Muscle of leg (tissue), 11 donors: ENCODE measurements around the gene ELAVL1. TPM values are rescaled to one million over a fixed set of nuclear protein-coding genes. Genes with fewer than 3 reads are reported as not detected.
A peak's percentile ranks its signal among the peaks of the same experiment; 100 is the strongest.
"Not testable (repeated sequence)": the region's sequence is repeated elsewhere in the genome, so short reads cannot be mapped to it uniquely, and the experiment has no call there.

ENCODE experiments used
- DNase-seq: peaks from one replicate; pipeline ENCODE4 v3.0.0; 2013
- H3K27ac ChIP-seq: one replicate; pipeline ENCODE4 v1.5.1; 2013; ENCODE audit warnings: mild to moderate bottlenecking, low read length, control low read depth
- H3K27me3 ChIP-seq: one replicate; pipeline ENCODE4 v1.6.1; 2013; ENCODE audit warnings: low read length; ENCODE audit not compliant: control insufficient read depth, insufficient read depth
- H3K36me3 ChIP-seq: one replicate; pipeline ENCODE4 v1.6.1; 2013; ENCODE audit warnings: low read length; ENCODE audit not compliant: control insufficient read depth, insufficient read depth
- H3K4me1 ChIP-seq: one replicate; pipeline ENCODE4 v1.6.1; 2013; ENCODE audit warnings: low read length; ENCODE audit not compliant: control insufficient read depth, insufficient read depth
- H3K4me3 ChIP-seq: one replicate; pipeline ENCODE4 v1.5.1; 2013; ENCODE audit warnings: low read length, control low read depth
- H3K9me3 ChIP-seq: replicated peaks from 2 replicates; pipeline ENCODE4 v1.6.1; 2013; ENCODE audit warnings: low read depth, low read length; ENCODE audit not compliant: control insufficient read depth
- WGBS: methylation state at CpG from one replicate; pipeline ENCODE4 v1.1.5; 2013; ENCODE audit warnings: missing lambda C conversion rate; ENCODE audit not compliant: insufficient coverage; 5-methylcytosine and 5-hydroxymethylcytosine counted together
- polyA plus RNA-seq, 8 donors: library from polyadenylated mRNA; unstranded; fragments of 120-200 nt; gene quantifications; one replicate each; pipeline versions ENCODE4 v1.2.1 to v1.2.3, GENCODE V29; 2013; ENCODE audit warnings: inconsistent platforms in 1 of 8, low replicate concordance in 1 of 8; ENCODE audit not compliant: insufficient read length in 8 of 8, insufficient read depth in 1 of 8
- total RNA-seq: library from RNA; stranded (reverse); fragments of 120-200 nt; gene quantifications from one replicate; pipeline ENCODE4 v1.2.4, GENCODE V29; 2013

The ELAVL1 gene
- total and polyA plus RNA-seq, 9 donors: 36.7 to 67.4 (median 56.7) TPM

- Histone ChIP-seq H3K9me3 (no peaks in the 10 kb centered on the region), H3K4me3 (no peak overlapping the region), H3K36me3 (no peaks in the 10 kb centered on the region), H3K27me3 (peaks cover 2% of the 10 kb centered on the region), H3K27ac (no peak overlapping the region), H3K4me1 (peaks cover 25% of the 10 kb centered on the region)
- WGBS: 66% methylated on average over 3 of the region's 7 CpGs
- DNase-seq: no peak
Measured at GRCh38 chr19:8041531-8041931, 36.1 kb upstream of the ELAVL1 start.

DNA sequence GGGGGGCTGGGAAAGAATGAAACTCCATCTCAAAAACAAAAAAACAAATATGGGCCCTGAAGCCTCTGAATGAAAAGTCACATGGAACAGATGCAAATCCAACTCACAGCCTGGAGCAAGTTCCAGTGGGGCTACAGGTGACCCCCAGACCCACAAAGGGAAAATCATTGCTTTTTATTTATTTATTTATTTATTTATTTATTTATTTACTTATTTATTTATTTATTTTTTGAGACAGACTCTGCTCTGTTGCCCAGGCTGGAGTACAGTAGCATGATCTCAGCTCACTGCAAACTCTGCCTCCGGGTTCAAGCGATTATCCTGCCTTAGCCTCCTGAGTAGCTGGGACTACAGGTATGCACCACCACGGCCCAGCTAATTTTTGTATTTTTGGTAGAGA lies 33.8 kb upstream of the ELAVL1 start:
- no peaks in the 10 kb centered on the region for H3K9me3 ChIP-seq
- H3K36me3 ChIP-seq: no peaks in the 10 kb centered on the region
- H3K4me1 ChIP-seq: peaks cover 33% of the 10 kb centered on the region
- H3K27me3 ChIP-seq: peaks cover 2% of the 10 kb centered on the region
- WGBS: 100% methylated on average over 2 of the region's 3 CpGs
- no peak overlapping the region for H3K27ac ChIP-seq
- no peak overlapping the region for H3K4me3 ChIP-seq
- DNase-seq: no peak

- H3K9me3 ChIP-seq: no peaks in the 10 kb centered on the region
- no peak overlapping the region for H3K4me3 ChIP-seq
- H3K27ac ChIP-seq: no peak overlapping the region
- H3K27me3 ChIP-seq: peaks cover 2% of the 10 kb centered on the region
- peaks cover 35% of the 10 kb centered on the region for H3K4me1 ChIP-seq
- no peaks in the 10 kb centered on the region for H3K36me3 ChIP-seq
- WGBS: 83% methylated on average over 3 of the region's 6 CpGs
- no peak for DNase-seq
Measured at GRCh38 chr19:8038815-8039214, 33.4 kb upstream of the ELAVL1 start.

- Histone ChIP-seq H3K4me3 (no peak overlapping the region), H3K4me1 (peaks cover 44% of the 10 kb centered on the region), H3K27ac (peak overlapping the region; percentile 76), H3K9me3 (no peaks in the 10 kb centered on the region), H3K27me3 (no peaks in the 10 kb centered on the region), H3K36me3 (no peaks in the 10 kb centered on the region)
- DNase-seq: peak; percentile 89
- WGBS: 42% methylated on average over 5 of the region's 7 CpGs
Measured at GRCh38 chr19:8036434-8037099, 31.1 kb upstream of the ELAVL1 start.

DNA sequence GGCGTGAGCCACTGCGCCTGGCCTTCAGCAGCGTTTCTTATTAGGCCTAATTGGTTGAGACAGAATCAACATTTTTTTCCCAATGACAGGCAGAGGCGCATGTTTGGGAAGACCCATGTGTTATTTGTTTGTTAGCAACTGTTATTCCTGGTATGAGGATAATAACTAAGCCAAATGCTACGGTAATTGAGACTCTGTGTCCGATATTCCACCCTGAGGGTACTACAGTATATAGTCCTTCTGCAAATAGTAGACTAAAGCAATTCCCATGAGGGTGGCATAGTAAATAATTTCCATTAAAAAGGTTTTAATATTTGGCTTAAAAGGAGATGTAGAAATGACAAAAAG lies 28.7 kb upstream of the ELAVL1 start:
- no peaks in the 10 kb centered on the region for H3K27me3 ChIP-seq
- no peaks in the 10 kb centered on the region for H3K36me3 ChIP-seq
- peak; percentile 83 for DNase-seq
- peak overlapping the region; percentile 75 for H3K27ac ChIP-seq
- peaks cover 47% of the 10 kb centered on the region for H3K4me1 ChIP-seq
- WGBS: 84% methylated on average over 3 of the region's 6 CpGs
- H3K9me3 ChIP-seq: no peaks in the 10 kb centered on the region
- no peak overlapping the region for H3K4me3 ChIP-seq

DNA sequence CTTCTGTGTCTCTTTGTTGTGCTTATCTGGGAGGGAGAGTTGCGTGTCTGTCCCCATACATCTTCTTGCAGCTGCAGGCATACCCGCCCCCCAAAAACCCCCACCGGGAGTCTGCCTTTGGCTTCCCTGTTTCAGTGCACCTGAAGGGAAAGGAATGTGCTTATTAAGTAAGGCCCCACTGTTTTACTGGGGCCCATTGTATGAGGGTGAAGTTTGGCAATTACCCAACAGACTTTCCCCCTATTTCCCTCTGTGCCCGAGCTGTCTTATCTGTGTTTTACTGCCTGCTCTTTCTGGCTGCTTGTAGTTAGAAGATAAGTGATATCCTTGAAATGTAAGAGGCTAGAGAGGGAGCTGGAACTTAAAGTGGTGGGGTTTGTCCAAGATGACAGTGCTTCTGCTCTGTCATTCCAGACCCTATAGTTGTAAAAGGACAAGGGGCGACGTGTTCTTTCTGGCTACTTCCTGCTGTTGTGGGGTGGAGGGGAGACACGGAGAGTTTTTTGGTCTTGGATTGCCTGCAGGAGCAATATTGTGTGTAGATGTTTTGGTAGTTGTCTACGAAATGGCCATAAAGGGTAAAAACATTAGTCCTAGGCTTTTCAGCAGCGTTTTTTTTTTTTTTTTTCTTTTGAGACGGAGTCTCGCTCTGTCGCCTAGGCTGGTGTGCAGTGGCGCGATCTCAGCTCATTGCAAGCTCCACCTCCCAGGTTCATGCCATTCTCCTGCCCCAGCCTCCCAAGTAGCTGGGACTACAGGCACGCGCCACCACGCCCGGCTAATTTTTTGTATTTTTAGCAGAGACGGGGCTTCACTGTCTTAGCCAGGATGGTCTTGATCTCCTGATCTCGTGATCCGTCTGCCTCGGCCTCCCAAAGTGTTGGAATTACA lies 28.1 kb upstream of the ELAVL1 start:
- H3K4me3 ChIP-seq, H3K9me3 ChIP-seq, H3K36me3 ChIP-seq, H3K27me3 ChIP-seq, DNase-seq: not testable (repeated sequence)
- WGBS: 73% methylated on average over 11 of the region's 22 CpGs
- Histone ChIP-seq H3K27ac (peak overlapping the region; percentile 75), H3K4me1 (peaks cover 52% of the 10 kb centered on the region)

DNA sequence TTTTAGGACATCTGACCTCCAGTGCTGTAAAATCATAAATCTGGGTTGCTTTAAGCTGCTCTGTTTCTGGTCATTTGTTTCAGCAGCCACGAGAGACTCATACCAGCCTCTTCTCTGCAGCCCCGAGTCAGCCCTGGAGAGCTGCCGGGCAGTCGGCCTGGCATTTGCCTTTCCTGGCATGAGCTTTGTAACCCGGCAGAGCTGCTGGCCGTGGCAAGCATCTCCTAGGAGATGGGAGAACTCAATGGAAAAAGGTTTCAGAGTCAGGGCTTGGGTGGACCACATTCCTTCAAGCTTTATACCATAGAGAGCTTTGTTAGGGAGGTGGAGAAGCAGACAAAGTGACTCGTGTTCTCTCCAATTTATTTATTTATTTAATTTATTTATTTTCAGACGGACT lies 25.5 kb upstream of the ELAVL1 start:
- DNase-seq: no peak
- Histone ChIP-seq H3K4me3 (no peak overlapping the region), H3K4me1 (peaks cover 36% of the 10 kb centered on the region), H3K27me3 (no peaks in the 10 kb centered on the region), H3K9me3 (no peaks in the 10 kb centered on the region), H3K27ac (no peak overlapping the region), H3K36me3 (no peaks in the 10 kb centered on the region)
- WGBS: 82% methylated on average over 4 of the region's 8 CpGs

DNA sequence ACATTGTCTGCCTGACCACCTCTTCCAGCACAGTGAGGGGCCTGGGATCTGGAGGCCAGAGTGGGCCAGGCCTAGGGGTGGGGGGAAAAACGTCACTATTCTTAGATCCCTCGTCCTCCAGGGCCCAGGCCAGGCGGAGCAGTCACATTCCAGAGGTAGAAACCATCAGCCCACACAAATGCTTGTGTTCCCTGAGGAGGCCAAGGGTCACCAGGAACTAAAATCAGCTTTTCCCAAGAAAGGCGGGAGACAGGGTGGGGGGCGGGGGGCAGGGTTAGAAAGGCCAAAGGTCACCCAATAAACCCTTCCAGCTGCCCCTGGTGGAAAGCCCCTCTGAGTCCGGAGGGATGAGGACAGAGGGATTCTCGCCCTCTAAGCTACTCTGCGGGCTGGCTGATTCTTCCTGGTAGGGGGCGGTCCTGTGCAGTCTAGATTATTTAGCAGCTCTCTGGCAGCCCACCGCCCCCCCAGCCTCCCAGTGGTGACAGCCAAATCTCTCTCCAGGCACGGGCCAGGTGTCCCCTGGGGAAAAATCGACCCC lies 23.6 kb upstream of the ELAVL1 start:
- H3K4me3 ChIP-seq: no peak overlapping the region
- peak; percentile 57 for DNase-seq
- no peaks in the 10 kb centered on the region for H3K9me3 ChIP-seq
- no peaks in the 10 kb centered on the region for H3K27me3 ChIP-seq
- H3K36me3 ChIP-seq: no peaks in the 10 kb centered on the region
- H3K4me1 ChIP-seq: peaks cover 27% of the 10 kb centered on the region
- WGBS: no CpG with 5 or more reads among the region's 12 CpGs
- peak overlapping the region; percentile 35 for H3K27ac ChIP-seq

GRCh38 chr19:8025316-8025715 lies 19.9 kb upstream of the ELAVL1 start:
- WGBS: 73% methylated on average over 4 of the region's 5 CpGs
- DNase-seq: no peak
- no peaks in the 10 kb centered on the region for H3K27me3 ChIP-seq

GRCh38 chr19:8024256-8024655 lies 18.8 kb upstream of the ELAVL1 start:
- 100% methylated on average over 1 of the region's 3 CpGs for WGBS
- not testable (repeated sequence) for H3K36me3 ChIP-seq, H3K27me3 ChIP-seq, H3K9me3 ChIP-seq, DNase-seq, H3K4me3 ChIP-seq, H3K27ac ChIP-seq
- H3K4me1 ChIP-seq: peaks cover 14% of the 10 kb centered on the region

More at GRCh38 chr19:8025316-8025715, 19.9 kb upstream of the ELAVL1 start:
- no peak overlapping the region for H3K4me3 ChIP-seq
- H3K27ac ChIP-seq: no peak overlapping the region
- no peaks in the 10 kb centered on the region for H3K9me3 ChIP-seq
- no peaks in the 10 kb centered on the region for H3K36me3 ChIP-seq
- peaks cover 18% of the 10 kb centered on the region for H3K4me1 ChIP-seq
